Measurements from ENCODE around the gene PLEKHG5. TPM values are rescaled to one million over a fixed set of nuclear protein-coding genes. Genes with fewer than 3 reads are reported as not detected.
"Not testable (repeated sequence)": the region's sequence is repeated elsewhere in the genome, so short reads cannot be mapped to it uniquely, and the experiment has no call there.

The PLEKHG5 gene
- polyA plus RNA-seq, 1 donor, result 15.9 TPM

DNA sequence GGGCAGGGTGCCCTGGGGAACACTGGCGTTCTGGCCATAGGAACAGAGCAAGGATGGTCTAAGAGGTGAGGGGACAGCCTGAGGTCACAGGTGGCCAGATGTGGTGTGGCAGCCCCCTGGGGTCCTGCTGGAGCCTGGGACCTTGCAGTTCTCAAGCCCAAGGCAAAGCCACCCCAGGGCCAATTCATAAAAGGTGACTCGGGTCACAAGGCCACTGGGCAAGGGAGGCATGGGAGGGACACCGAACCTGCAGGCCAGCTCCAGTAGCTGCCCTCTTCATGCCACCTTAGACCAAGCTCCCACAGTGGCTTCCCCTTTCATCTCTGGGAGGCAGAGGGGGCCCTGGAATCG lies 44.8 kb downstream of the PLEKHG5 start:
- DNase-seq, result no peak

DNA sequence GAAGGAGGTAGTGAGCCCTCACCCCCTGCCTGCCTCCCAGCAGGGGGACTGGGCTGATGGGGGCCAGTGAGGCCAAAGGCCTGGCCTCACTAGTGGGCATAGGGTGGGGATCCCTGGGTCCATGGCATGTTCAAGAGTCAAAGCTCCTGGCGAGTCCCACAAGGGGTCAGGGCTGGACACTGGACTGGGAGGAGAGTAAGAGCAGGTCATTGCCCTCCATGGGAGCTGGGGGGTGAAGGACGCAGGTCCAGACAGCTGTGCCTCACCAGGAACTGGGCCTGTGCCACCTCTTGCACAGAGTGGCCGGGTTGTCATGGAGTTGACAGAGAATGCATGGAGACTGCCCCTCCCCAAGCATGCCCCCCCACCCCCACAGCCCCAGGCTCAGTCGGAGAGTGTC lies 45.5 kb downstream of the PLEKHG5 start:
- not testable (repeated sequence) for DNase-seq

DNA sequence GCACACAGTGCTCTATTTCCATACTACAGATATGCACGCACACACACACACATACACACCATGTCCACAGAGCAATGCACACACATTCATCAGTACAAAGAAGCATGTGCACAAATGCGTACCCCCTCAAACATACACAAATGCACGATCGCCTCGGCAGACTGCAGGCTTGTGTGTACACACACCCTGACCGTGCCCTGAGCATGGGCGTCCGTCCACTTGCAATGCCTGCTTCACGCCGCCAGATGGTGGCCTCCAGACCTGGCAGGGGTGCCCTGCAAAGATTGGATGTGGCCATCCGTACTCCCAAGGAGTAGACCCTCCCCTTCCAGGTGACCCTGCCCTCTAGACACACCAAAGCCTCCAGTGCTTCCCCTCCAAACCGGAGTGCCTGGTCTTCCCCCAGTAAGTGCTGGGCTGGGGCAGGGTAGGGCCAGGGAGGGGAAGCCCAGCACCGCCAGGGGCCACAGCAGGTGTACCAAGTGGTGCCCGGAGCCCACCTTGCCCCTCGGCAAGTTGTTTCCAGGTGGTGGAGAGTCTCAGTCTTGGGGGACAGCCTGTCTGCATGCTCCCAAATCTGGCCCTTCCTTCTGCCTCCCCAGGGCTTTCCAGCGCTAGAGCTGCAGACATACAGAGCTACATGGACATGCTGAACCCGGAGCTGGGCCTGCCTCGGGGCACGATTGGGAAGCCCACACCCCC lies 46.3 kb downstream of the PLEKHG5 start:
- no peak for DNase-seq

DNA sequence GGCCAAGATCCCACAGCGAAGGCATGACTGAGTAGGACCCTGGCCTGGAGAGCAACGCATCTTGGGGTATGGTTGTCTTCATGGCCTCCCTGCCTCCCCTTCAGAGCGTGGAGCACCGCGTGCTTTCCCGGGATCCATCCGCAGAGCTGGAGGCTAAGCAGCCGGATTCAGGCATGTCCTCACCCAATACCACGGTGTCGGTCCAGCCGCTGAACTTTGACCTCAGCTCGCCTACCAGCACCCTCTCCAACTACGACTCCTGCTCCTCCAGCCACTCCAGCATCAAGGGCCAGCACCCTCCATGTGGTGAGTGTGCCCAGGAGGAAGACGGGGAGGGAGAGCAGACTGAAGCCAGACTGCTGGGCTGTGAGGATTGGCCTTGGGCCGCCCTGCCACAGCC lies 47.1 kb downstream of the PLEKHG5 start:
- DNase-seq, result no peak

DNA sequence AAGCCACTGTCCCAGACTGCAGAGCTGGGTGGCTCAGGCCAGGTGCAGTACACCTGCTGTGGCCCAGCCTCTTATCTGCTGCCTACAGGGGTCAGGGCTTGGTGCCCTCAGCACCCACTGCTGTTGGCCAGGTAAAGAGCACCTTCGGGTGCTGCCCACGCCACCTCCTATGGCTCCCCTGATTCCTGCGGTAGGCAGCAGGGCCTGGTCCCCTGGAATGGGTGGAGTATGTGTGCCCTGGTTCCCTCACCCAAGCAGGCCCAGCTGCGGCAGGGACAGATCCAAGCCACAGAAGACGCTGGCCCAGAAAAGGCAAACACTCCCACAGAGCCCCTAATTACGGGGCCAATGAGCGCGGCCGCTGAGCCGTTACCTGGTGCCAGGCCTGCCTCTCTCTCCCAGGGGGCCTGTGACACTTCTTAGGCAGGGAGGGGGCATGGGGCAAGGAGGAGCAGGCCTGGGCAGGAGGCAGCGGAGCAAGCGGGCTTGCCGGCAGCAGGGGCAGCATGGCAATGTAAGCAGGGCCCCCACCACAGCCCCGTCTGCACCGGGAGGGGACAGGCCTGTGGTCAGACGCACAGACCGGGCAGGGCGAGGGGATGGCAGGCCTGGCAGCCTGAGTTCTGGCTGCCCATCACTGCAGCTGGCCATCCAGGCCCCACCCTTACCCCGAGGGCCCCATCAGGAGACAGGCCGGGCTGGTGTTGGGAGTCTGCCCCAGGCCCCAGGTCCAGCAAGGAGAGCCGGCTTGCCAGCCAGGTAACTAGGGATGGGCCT lies 47.9 kb downstream of the PLEKHG5 start:
- DNase-seq, result no peak

DNA sequence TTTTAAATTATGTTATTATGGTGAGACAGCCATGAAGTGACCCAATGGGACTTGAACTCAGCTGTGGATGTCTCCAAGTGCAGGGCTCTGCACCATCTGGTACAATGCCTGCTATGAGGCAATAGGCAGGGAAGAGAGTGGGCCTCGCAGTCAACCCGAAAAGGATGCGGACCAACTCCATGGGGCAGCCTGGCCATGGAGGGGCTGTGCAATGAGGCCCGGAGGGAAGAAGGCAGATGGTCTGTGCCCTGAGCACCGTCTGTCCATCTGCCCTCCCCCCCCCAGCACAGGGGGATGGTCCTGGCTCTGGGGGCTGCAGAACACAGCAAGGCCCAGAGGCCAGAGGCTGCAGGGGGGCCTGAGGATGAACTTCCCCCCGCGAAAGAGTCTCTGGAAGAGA lies 49.9 kb downstream of the PLEKHG5 start:
- no peak for DNase-seq

DNA sequence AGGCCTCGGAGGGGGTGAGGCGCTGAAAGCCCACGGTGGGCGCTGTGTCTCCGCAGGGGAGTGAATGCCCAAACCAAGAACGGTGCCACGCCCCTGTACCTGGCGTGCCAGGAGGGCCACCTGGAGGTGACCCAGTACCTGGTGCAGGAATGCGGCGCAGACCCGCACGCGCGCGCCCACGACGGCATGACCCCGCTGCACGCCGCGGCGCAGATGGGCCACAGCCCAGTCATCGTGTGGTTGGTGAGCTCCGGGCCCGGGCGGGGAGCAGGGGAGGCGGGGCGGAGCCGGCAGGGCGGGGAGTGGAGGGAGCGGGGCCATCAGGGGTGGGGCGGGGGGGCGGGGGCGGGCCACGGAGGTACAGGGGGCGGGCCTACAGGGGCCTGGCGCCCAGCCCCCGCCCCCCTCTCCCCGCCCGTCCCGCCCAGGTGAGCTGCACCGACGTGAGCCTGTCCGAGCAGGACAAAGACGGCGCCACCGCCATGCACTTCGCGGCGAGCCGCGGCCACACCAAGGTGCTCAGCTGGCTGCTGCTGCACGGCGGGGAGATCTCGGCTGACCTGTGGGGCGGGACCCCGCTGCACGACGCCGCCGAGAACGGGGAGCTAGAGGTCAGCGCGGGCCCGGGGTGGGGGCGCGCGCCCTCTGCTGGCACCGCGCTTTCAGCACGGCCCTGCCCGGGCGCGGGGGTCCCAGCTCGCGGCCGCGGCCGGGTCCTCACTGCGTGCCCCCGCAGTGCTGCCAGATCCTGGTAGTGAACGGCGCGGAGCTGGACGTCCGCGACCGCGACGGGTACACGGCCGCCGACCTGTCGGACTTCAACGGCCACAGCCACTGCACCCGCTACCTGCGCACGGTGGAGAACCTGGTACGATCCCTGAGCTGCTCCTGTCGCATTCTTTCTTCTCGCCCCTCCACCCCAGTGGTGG lies 51.0 kb downstream of the PLEKHG5 start:
- DNase-seq, result no peak

DNA sequence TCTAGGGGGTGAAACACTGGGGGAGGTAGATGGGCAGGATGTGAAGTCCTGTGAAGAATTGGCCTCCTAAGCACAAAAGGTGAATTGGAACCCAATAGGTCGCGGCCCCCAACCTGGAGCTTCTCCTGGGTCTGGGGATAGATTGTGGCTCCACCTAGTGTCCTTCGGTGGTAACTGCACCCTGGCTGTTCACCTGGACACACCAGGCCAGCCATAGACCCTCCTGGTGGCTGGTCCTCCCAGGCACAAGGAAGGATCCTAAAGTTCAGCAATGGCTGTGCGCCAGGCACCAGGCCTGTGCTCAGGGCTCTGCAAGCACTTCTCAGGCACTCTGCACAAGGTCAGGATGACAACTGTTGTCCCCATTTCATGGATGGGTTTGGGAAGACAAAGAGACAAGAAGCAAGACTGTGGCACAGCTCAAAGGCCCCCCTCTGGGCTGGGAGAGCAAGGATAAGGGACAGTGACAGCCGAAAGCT lies 53.4 kb downstream of the PLEKHG5 start:
- no peak for DNase-seq

DNA sequence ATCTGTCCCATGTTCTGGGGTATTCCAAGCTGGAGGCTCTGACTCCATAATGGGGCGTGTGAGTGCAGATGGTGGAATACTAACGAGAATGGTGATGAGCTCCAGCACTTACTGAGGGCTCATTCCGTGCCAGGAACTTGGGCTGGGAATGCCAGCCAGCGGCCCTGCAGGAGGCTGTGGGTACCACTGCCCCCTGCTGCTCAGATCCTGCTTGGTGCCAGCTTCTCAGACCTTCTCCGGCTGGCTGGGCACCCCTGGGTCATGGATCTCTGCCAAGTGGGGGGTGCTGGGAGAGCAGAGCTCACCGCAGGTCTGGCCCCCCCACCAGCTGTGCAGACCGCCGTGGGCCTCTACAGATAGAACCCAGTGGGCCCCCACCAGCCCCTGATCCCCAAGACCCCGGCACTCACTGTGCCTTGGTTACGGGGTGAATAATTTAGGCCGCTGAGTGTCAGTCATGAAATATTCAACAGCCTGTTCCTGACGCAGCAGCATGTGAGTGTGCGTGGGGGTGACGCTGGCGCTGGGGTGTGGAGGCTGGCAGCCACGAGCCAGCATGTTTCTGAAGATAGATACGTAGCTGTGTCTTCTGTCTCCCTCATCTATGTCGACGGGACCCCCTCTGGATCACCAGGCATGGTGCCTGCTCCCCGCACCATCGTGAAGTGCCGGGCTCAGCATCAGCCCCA lies 54.3 kb downstream of the PLEKHG5 start:
- DNase-seq, result not testable (repeated sequence)

DNA sequence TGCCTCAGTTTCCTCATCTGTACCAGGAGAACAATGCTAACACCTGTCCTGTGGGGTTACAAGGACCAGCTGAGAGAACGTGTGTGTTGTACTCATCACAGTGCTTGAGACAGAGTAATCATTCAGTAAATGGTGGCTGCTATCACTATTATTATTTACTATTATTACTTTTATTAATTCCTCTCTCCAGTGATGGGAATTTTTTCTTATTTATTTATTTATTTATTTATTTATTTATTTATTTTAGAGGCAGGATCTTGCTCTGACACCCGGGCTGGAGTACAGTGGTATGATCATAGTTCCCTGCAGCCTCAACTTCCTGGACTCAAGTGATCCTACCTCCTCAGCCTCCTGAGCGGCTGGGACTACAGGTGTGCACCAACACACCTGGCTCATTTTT lies 55.2 kb downstream of the PLEKHG5 start:
- DNase-seq, result not testable (repeated sequence)

DNA sequence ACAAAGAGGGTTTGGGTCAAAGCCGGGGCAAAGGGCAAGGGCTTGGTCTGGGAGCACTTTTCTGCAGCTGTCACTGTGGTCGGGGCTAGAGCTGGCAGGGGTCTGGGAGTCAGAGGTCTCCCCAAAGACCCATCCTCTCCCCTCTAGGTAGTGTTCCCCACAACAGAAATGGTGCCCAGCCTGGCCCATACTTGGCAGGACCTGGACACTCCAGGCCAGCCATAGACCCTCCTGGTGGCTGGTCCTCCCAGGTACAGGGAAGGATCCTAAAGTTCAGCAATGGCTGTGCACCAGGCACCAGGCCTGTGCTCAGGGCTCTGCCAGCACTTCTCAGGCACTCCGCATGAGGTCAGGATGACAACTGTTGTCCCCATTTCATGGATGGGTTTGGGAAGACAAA lies 55.9 kb downstream of the PLEKHG5 start:
- DNase-seq, result no peak

DNA sequence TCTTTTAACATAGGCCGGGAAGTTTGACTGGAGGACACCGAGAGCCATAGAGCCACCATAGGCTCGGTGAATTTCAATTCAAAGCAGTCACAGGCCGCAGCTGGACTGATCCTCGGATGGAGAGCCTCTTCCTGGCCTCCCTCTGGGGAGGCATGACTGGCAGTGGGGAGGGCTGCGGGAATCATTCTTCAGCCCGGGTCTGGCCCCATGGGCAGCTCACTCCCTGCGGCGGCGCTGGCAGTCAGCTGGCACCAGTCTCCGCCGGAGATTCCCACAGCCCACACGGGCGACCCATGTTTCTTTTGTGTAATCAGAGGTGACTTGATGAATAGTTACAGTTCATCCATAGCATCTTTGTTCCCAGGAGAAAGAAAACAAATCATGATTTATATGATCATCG lies 56.3 kb downstream of the PLEKHG5 start:
- no peak for DNase-seq

DNA sequence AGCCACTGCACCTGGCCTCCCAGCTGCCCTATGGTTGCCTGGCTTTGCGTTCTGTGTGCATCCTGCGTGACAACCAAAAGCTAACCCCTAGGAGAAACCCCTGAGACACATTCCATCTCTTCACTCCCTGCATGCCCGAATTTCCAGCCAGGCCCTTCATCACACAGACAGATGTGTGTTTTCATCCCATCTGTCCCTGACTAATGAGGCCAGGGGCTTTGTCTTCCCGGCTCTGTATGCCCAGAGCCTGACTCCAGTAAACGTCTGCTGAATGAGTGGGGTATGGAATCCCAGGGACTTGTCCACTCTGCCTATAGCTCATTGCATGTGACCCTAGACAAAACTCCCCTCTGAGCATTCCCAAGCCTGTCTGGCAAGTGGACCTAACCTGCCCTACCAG lies 57.3 kb downstream of the PLEKHG5 start:
- no peak for DNase-seq

DNA sequence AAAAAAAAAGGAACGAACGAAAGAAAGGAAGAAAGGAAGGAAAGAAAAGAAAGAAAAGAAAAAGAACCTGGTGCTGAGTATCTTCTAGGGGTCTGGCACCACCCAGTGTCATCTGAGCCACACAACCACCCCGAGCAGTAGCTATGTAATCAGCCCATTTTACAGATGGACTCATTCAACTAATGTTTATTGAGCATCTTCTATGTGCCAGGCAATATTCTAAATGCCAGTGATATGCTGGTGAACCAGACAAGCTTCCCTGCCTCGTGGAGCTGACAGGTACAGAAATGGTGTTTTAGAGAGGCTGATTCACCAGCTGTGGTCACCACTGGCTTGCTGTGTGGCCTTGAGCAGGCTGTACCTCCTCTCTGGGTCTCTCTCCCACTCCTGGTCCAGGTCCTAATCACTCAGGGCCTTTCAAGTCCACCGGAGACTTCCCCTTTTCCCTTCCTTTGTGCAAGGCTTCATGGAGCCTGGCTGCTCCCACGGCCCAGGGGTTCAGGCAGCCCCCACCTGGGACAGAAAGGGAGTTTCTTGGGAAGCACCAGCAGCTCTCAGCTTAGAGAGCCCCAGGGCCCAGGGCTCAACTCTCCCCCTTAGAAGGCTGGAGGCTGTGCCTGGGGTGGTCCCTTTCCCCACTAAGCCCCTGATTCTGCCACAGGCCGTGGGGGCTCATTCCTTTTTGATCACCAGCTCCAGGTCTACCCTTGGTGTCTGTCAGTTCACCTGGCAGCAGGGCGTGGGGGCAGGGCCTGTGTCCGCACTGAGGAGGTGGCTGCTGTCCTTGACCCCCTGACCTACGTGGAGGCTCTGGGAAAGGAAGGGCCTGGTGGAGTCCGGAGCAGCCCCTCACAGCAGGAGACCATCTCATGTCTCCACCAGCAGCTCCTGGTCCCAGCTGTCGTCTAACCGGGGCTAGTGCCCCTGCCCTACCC lies 59.6 kb downstream of the PLEKHG5 start:
- DNase-seq, result not testable (repeated sequence)

DNA sequence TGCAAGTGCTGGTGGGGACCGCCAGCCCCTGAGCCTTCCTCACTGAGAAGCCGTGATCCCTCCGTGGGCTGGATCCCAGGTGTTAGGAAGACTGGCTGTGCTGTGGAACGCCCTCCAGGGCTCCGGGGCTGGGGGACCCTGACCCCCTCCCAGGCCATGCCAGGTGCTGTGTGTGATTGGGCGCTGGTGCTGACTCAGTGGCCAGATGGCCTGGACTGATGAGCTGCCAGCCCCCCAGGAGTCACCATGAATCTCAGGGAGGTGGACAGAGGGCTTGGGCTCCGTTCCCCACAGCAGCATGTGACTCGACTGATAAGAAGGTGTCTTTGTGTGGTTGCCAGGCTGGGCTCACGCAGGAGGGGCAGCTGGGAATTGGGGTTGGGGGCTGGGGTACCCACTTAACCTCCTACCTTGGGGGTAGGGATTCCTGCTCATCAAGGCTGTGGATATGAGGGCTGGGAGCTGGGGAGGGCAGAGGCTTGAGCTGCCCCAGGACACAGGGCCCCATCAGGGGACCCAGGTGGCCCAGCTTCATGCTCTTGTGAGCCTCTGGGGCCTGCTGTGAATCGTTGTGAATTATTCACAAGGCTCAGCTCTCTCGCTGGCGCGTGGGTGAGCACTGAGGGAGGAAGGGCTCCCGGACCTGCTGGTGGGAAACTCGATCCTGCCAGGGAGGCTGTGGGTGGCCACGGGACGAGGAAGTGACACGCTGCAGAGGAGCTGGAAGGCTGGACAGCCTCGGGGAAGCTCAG lies 61.6 kb downstream of the PLEKHG5 start:
- not testable (repeated sequence) for DNase-seq

DNA sequence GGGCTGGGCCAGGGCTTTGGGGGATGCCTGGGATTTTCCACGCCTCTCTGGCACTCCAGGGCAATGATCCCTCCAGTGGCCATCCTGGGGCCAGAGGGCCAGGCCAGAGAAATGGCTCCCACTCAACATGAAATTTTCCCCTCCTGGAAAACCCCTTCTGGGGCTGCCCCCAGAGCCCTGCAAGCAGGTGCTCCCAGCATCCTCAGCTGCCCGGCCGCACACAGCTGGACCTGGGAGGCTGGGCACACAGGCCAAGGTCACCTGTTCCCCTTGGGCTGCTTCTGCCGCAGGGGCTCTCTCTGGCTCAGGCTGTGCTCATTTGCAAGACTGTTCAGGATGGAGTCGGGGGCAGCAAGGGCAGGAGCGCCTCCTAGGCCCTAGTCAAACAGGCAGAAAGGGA lies 63.0 kb downstream of the PLEKHG5 start:
- DNase-seq, result not testable (repeated sequence)

DNA sequence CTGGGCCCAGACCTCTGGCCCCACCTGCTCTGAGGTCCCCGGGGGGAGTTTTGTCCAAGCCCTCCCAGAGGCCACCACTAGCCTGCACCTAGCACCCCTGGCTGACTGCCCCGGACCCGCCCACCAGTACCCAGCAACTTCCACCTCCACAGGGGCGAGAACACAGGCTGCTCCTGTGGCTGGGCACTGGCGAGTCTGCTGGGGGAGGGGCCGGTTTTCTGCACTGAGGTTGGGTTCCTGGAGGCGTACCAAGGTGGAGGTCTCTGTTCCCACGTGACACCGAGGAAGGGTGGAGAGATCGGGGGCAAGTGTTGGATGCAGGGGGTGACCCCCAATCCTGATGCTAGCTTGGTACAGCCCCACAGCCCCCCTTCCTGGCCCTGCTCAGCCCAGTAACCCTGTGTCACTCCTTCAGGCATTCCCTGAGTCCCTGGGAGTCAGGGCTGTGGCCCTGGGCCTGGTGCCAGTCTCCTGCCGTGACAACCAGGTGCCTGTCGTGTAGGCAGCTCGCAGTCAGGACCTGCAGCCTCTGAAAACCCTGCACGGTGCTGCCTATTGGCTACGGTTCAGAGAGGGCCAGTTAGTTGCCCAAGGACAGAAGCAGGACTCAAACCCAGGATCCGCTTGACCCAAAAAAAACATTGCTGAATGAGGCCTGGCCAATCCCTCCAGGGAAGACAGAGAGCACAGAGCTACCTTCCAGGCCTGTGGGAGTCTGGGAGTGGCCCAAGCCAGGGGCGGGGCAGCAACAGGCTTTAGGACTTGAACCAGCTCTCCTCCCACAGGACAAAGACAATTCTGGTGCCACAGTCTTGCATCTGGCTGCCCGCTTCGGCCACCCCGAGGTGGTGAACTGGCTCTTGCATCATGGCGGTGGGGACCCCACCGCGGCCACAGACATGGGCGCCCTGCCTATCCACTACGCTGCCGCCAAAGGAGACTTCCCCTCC lies 63.8 kb downstream of the PLEKHG5 start:
- no peak for DNase-seq

DNA sequence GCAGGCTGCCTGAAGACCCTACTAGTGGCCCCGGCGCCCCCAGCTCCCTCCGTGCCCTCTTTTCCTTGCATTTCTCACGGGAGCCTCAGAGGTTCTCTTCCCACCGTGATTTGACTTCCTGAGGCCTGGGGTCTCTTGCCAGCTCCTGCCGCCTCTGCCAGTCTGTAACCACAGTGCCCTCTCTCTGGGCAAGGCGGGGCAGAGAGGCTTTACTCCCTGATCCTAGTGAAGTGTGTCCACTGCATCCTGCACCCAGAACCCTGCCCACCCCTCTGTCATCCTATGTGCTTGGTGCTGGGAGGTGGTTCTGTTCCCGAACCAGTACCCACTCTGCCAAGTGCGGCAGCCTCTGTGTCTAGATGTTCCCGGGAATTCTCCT lies 64.5 kb downstream of the PLEKHG5 start:
- no peak for DNase-seq

All from left kidney (tissue), 2 donors.